ENCODE measurements around the gene RGS4. TPM values are rescaled to one million over a fixed set of nuclear protein-coding genes. Genes with fewer than 3 reads are reported as not detected.

Gene RGS4
- polyA plus RNA-seq, 3 donors: not detected

GRCh38 chr1:163094589-163094988, 25.4 kb downstream of the RGS4 start:
- no peak overlapping the region for H3K9ac ChIP-seq (ENCODE audit: insufficient read depth, low read length, poor library complexity, severe bottlenecking)
- no peak overlapping the region for H2AFZ ChIP-seq (ENCODE audit: insufficient read depth, low read depth, low read length, poor library complexity, severe bottlenecking)
- WGBS (ENCODE audit: insufficient coverage): 80% methylated on average over 1 of the region's 2 CpGs
- H3K4me3 Mint-ChIP-seq: no peak overlapping the region
- no peaks in the 10 kb centered on the region for H4K20me1 ChIP-seq (ENCODE audit: insufficient read depth, low read length)
- H3K9me3 Mint-ChIP-seq: peaks cover 0 to 4% (median 0%) of the 10 kb centered on the region in 7 donors
- H3K9me3 ChIP-seq (replicated peaks in 1 of 2; ENCODE audit: control insufficient read depth in 1 of 2, insufficient read depth in 1 of 2, low read length in 2 of 2): no peaks in the 10 kb centered on the region
- no peaks in the 10 kb centered on the region for H3K4me1 Mint-ChIP-seq
- H3K4me1 ChIP-seq (ENCODE audit: control insufficient read depth in 1 of 2, insufficient read depth in 2 of 2, low read length in 2 of 2): no peaks in the 10 kb centered on the region
- H3K27me3 Mint-ChIP-seq (ENCODE audit: low read depth in 3 of 3): peaks cover 0 to 5% (median 0%) of the 10 kb centered on the region in 3 donors
- no peaks in the 10 kb centered on the region for H3K79me2 ChIP-seq (ENCODE audit: insufficient read depth, low read length)
- no peak for DNase-seq
- intact Hi-C loops (cut with micrococcal nuclease): no loop called here
- no peak overlapping the region for H3K27ac Mint-ChIP-seq
- no peaks in the 10 kb centered on the region for H3K36me3 ChIP-seq (replicated peaks in 1 of 2; ENCODE audit: control insufficient read depth in 1 of 2, insufficient read depth in 2 of 2, low read length in 2 of 2)
- no peak overlapping the region for H3K4me2 ChIP-seq (replicated peaks; ENCODE audit: extremely low read depth, low read length, poor library complexity, severe bottlenecking)
- no peaks in the 10 kb centered on the region for H3K36me3 Mint-ChIP-seq
- TF ChIP-seq CTCF (IDR thresholded peaks at IDR 0.05): no peak
- H3K27ac ChIP-seq (ENCODE audit: low read depth in 1 of 2, low read length in 2 of 2): no peak overlapping the region
- H3K27me3 ChIP-seq (ENCODE audit: control insufficient read depth in 2 of 2, insufficient read depth in 2 of 2, low read length in 2 of 2): no peaks in the 10 kb centered on the region
- H3K4me3 ChIP-seq (replicated peaks in 1 of 3; ENCODE audit: low read depth in 2 of 3, low read length in 3 of 3): no peak overlapping the region

- Mint-ChIP-seq H3K27ac (no peak overlapping the region), H3K4me1 (no peaks in the 10 kb centered on the region), H3K36me3 (no peaks in the 10 kb centered on the region), H3K9me3 (peaks cover 0 to 8% (median 2%) of the 10 kb centered on the region in 7 donors), H3K4me3 (no peak overlapping the region), H3K27me3 (ENCODE audit: low read depth in 3 of 3) (peaks cover 0 to 5% (median 0%) of the 10 kb centered on the region in 3 donors)
- no peak overlapping the region for H3K27ac ChIP-seq (ENCODE audit: low read depth in 1 of 2, low read length in 2 of 2)
- no CpG with 5 or more reads among the region's 1 CpG for WGBS (ENCODE audit: insufficient coverage)
- no peaks in the 10 kb centered on the region for H4K20me1 ChIP-seq (ENCODE audit: insufficient read depth, low read length)
- H3K4me2 ChIP-seq (replicated peaks; ENCODE audit: extremely low read depth, low read length, poor library complexity, severe bottlenecking): no peak overlapping the region
- DNase-seq: no peak
- H3K79me2 ChIP-seq (ENCODE audit: insufficient read depth, low read length): no peaks in the 10 kb centered on the region
- H3K4me3 ChIP-seq (replicated peaks in 1 of 3; ENCODE audit: low read depth in 2 of 3, low read length in 3 of 3): no peak overlapping the region
- intact Hi-C loops (cut with micrococcal nuclease): no loop called here
- no peaks in the 10 kb centered on the region for H3K27me3 ChIP-seq (ENCODE audit: control insufficient read depth in 2 of 2, insufficient read depth in 2 of 2, low read length in 2 of 2)
- TF ChIP-seq CTCF (IDR thresholded peaks at IDR 0.05): no peak
- H3K4me1 ChIP-seq (ENCODE audit: control insufficient read depth in 1 of 2, insufficient read depth in 2 of 2, low read length in 2 of 2): no peaks in the 10 kb centered on the region
- no peak overlapping the region for H3K9ac ChIP-seq (ENCODE audit: insufficient read depth, low read length, poor library complexity, severe bottlenecking)
- no peaks in the 10 kb centered on the region for H3K9me3 ChIP-seq (replicated peaks in 1 of 2; ENCODE audit: control insufficient read depth in 1 of 2, insufficient read depth in 1 of 2, low read length in 2 of 2)
- H3K36me3 ChIP-seq (replicated peaks in 1 of 2; ENCODE audit: control insufficient read depth in 1 of 2, insufficient read depth in 2 of 2, low read length in 2 of 2): no peaks in the 10 kb centered on the region
- no peak overlapping the region for H2AFZ ChIP-seq (ENCODE audit: insufficient read depth, low read depth, low read length, poor library complexity, severe bottlenecking)
These were observed 26.1 kb downstream of the RGS4 start for GRCh38 chr1:163095213-163095612.

All from CD14-positive monocyte (primary cell).